ENCODE data around the gene CCL19. TPM values are rescaled to one million over a fixed set of nuclear protein-coding genes. Genes with fewer than 3 reads are reported as not detected.

The CCL19 gene
- total and polyA plus RNA-seq, 10 donors, result 4.0 to 73.1 (median 22.8) TPM; not detected in 2

- no peak for TF ChIP-seq POLR2AphosphoS5 (IDR thresholded peaks at IDR 0.05)
- no peak for TF ChIP-seq POLR2A (IDR thresholded peaks at IDR 0.05)
- no peak for TF ChIP-seq CTCF (IDR thresholded peaks at IDR 0.05 in 8 of 11, conservative IDR thresholded peaks at IDR 0.05 in 3 of 11)
Observed at GRCh38 chr9:34647084-34647403, 44.0 kb downstream of the CCL19 start.

GRCh38 chr9:34646211-34647083, 44.6 kb downstream of the CCL19 start, which contains the start of gene GALT:
Gene GALT (plus strand): TSS chr9:34646675. CDS start chr9:34646705, 30 bp downstream.
- Histone ChIP-seq H3K4me1 (peaks cover 17 to 52% (median 23%) of the 10 kb centered on the region in 6 donors), H3K27ac (peak within 1 kb of the TSS; percentile 83 to 95 (median 88)), H3K4me3 (peak within 1 kb of the TSS; percentile 68 to 99 (median 90)), H3K27me3 (replicated peaks in 1 of 7) (no peaks in the 10 kb centered on the region), H3K9me3 (no peaks in the 10 kb centered on the region), H3K36me3 (peaks cover 0 to 36% (median 25%) of the 10 kb centered on the region in 6 donors)
- TF ChIP-seq CTCF (IDR thresholded peaks at IDR 0.05 in 8 of 11, conservative IDR thresholded peaks at IDR 0.05 in 3 of 11), result peak in 9 of 11 experiments; percentile 28 to 71 (median 58)
- peak; percentile 80 to 90 (median 89) for TF ChIP-seq POLR2AphosphoS5 (IDR thresholded peaks at IDR 0.05)
- TF ChIP-seq POLR2A (IDR thresholded peaks at IDR 0.05), result no peak
- peak; percentile 99 for DNase-seq
- intact Hi-C loops (cut with DNase I; ENCODE audit: low total_unique reads), result no loop called here
- 6 to 9% (median 6%) methylated on average over 27 to 43 of the region's 43 CpGs for WGBS, 5 donors

More at GRCh38 chr9:34647084-34647403, 44.0 kb downstream of the CCL19 start:
- 0 to 3% (median 0%) methylated on average over 5 to 8 of the region's 8 CpGs for WGBS, 5 donors
- Histone ChIP-seq H3K27me3 (replicated peaks in 1 of 7) (no peaks in the 10 kb centered on the region), H3K4me3 (peak overlapping the region; percentile 68 to 99 (median 90)), H3K4me1 (peaks cover 17 to 58% (median 26%) of the 10 kb centered on the region in 6 donors), H3K36me3 (peaks cover 0 to 38% (median 25%) of the 10 kb centered on the region in 6 donors), H3K27ac (peak overlapping the region; percentile 83 to 95 (median 88)), H3K9me3 (no peaks in the 10 kb centered on the region)
- intact Hi-C loops (cut with DNase I; ENCODE audit: low total_unique reads), result no loop called here
- DNase-seq, result no peak

GRCh38 chr9:34644766-34645314, 46.2 kb downstream of the CCL19 start:
- DNase-seq, result no peak
- TF ChIP-seq POLR2AphosphoS5 (IDR thresholded peaks at IDR 0.05) (no peak), POLR2A (IDR thresholded peaks at IDR 0.05) (no peak), CTCF (IDR thresholded peaks at IDR 0.05 in 8 of 11, conservative IDR thresholded peaks at IDR 0.05 in 3 of 11) (no peak)
- intact Hi-C loops (cut with DNase I; ENCODE audit: low total_unique reads), result no loop called here

GRCh38 chr9:34642679-34643078, 48.4 kb downstream of the CCL19 start:
- peaks cover 11 to 29% (median 23%) of the 10 kb centered on the region in 6 donors for H3K4me1 ChIP-seq
- no peaks in the 10 kb centered on the region for H3K27me3 ChIP-seq (replicated peaks in 1 of 7)
- H3K27ac ChIP-seq, result no peak overlapping the region
- H3K4me3 ChIP-seq, result no peak overlapping the region
- no peaks in the 10 kb centered on the region for H3K36me3 ChIP-seq
- DNase-seq, result no peak
- TF ChIP-seq POLR2A (IDR thresholded peaks at IDR 0.05), result no peak
- intact Hi-C loops (cut with DNase I; ENCODE audit: low total_unique reads), result no loop called here
- WGBS, 5 donors, result 96 to 100% (median 98%) methylated on average over 1 of the region's 1 CpG
- H3K9me3 ChIP-seq, result no peaks in the 10 kb centered on the region

More at GRCh38 chr9:34644766-34645314, 46.2 kb downstream of the CCL19 start:
- peaks cover 0 to 20% (median 16%) of the 10 kb centered on the region in 6 donors for H3K36me3 ChIP-seq
- H3K4me1 ChIP-seq, result peaks cover 17 to 36% (median 21%) of the 10 kb centered on the region in 6 donors
- no peak overlapping the region for H3K4me3 ChIP-seq
- H3K9me3 ChIP-seq, result no peaks in the 10 kb centered on the region
- no peaks in the 10 kb centered on the region for H3K27me3 ChIP-seq (replicated peaks in 1 of 7)
- no peak overlapping the region for H3K27ac ChIP-seq

Small RNAs within 50 kb of the gene (small RNA-seq; reads per million reads assigned to genes)
- gene CCL27, result 0 reads per million in 4 donors

Other genes with a start within 250 kb of the CCL19 start
- gene FAM219A, start 232.7 kb downstream of the CCL19 start, total RNA-seq, result 10 to 100 TPM; 10.4 to 26.9 (median 16.5) TPM
- 1 to 10 TPM; 3.2 to 9.3 (median 3.5) TPM for gene FAM219A, start 232.7 kb downstream of the CCL19 start, polyA plus RNA-seq
- not detected for gene DNAI1, start 232.5 kb downstream of the CCL19 start, total RNA-seq
- not detected for gene DNAI1, start 232.5 kb downstream of the CCL19 start, polyA plus RNA-seq
- gene ENHO, start 168.3 kb downstream of the CCL19 start, total RNA-seq, result under 1 TPM in 3 of 7 donors, not detected in 4; 0.35 to 0.91 (median 0.46) TPM
- under 1 TPM; 0.74 to 0.94 (median 0.89) TPM for gene ENHO, start 168.3 kb downstream of the CCL19 start, polyA plus RNA-seq
- 10 to 100 TPM in 5 of 7 donors, 1 to 10 TPM in 2; 6.6 to 46.8 (median 26.3) TPM for gene CNTFR, start 101.6 kb downstream of the CCL19 start, total RNA-seq
- gene CNTFR, start 101.6 kb downstream of the CCL19 start, polyA plus RNA-seq, result 1 to 10 TPM; 2.8 to 7.7 (median 3.1) TPM
- gene RPP25L, start 79.2 kb downstream of the CCL19 start, total RNA-seq, result 10 to 100 TPM; 16.8 to 36.1 (median 21.5) TPM
- 10 to 100 TPM; 32.5 to 54.1 (median 46.7) TPM for gene RPP25L, start 79.2 kb downstream of the CCL19 start, polyA plus RNA-seq
- 10 to 100 TPM; 43.8 to 64.1 (median 52.1) TPM for gene DCTN3, start 70.8 kb downstream of the CCL19 start, total RNA-seq
- gene DCTN3, start 70.8 kb downstream of the CCL19 start, polyA plus RNA-seq, result 10 to 100 TPM; 59.3 to 79.8 (median 75.9) TPM
- not detected for gene ARID3C, start 62.2 kb downstream of the CCL19 start, total RNA-seq
- not detected for gene ARID3C, start 62.2 kb downstream of the CCL19 start, polyA plus RNA-seq
- 10 to 100 TPM; 24.1 to 39.7 (median 28.4) TPM for gene SIGMAR1, start 53.5 kb downstream of the CCL19 start, total RNA-seq
- 10 to 100 TPM; 19.4 to 31.1 (median 24.4) TPM for gene SIGMAR1, start 53.5 kb downstream of the CCL19 start, polyA plus RNA-seq
- 100 to 1,000 TPM in 1 of 7 donors, 10 to 100 TPM in 6; 56.6 to 101 (median 78.9) TPM for gene GALT, start 44.6 kb downstream of the CCL19 start, total RNA-seq
- 10 to 100 TPM; 32.1 to 74.4 (median 55.1) TPM for gene GALT, start 44.6 kb downstream of the CCL19 start, polyA plus RNA-seq
- 10 to 100 TPM; 23.3 to 43.9 (median 30.7) TPM for gene IL11RA, start 39.1 kb downstream of the CCL19 start, total RNA-seq
- gene IL11RA, start 39.1 kb downstream of the CCL19 start, polyA plus RNA-seq, result 10 to 100 TPM; 16.3 to 37.7 (median 25.1) TPM
- gene CCL27, start 28.6 kb downstream of the CCL19 start, total RNA-seq, result under 1 TPM in 1 of 7 donors, not detected in 6; 0.70 TPM
- under 1 TPM in 2 of 3 donors, not detected in 1; 0.08 to 0.32 TPM for gene CCL27, start 28.6 kb downstream of the CCL19 start, polyA plus RNA-seq
- 100 to 1,000 TPM in 3 of 7 donors, 10 to 100 TPM in 4; 45.1 to 279 (median 81.8) TPM for gene CCL21, start 18.9 kb upstream of the CCL19 start, total RNA-seq
- 100 to 1,000 TPM; 221 to 367 (median 312) TPM for gene CCL21, start 18.9 kb upstream of the CCL19 start, polyA plus RNA-seq

All from spleen (tissue), 11 donors.